ENCODE results near the gene KLHL33. TPM values are rescaled to one million over a fixed set of nuclear protein-coding genes. Genes with fewer than 3 reads are reported as not detected.

The KLHL33 gene
- total RNA-seq, 1 experiment from 2014 or later = not detected

- TF ChIP-seq CTCF (IDR thresholded peaks at IDR 0.05) (no peak), SIN3A (IDR thresholded peaks at IDR 0.05; ENCODE audit: borderline replicate concordance, insufficient read depth, low read depth, low read length) (no peak), TCF7L2 (IDR thresholded peaks at IDR 0.05; ENCODE audit: low read depth, low read length) (no peak), POLR2AphosphoS5 (IDR thresholded peaks at IDR 0.05; ENCODE audit: low read depth, low read length) (no peak), REST (IDR thresholded peaks at IDR 0.05; ENCODE audit: insufficient read depth in 1 of 2, low read depth in 2 of 2, low read length in 1 of 2) (no peak)
- no peak for ATAC-seq
- no TSS peak for BruUV-seq (replicated peaks)
- Histone ChIP-seq H3K4me1 (ENCODE audit: control insufficient read depth, insufficient read depth, low read length) (peaks cover 4% of the 10 kb centered on the region), H3K36me3 (ENCODE audit: control insufficient read depth, insufficient read depth, low read length) (no peaks in the 10 kb centered on the region), H3K9me3 (ENCODE audit: control insufficient read depth, insufficient read depth, low read depth, low read length) (no peaks in the 10 kb centered on the region), H3K27ac (ENCODE audit: low read length) (no peak overlapping the region), H3K27me3 (ENCODE audit: control insufficient read depth, insufficient read depth, low read length) (no peaks in the 10 kb centered on the region), H3K4me3 (ENCODE audit: low read depth in 2 of 2, low read length in 2 of 2) (no peak overlapping the region)
- no peak for DNase-seq (ENCODE audit: low read depth, low spot score)
- in situ Hi-C loops (cut with HindIII; ENCODE audit: low pct_unique_long_range_greater_than_20kb, low sequenced_read_pairs) (no loop called here), intact Hi-C loops (cut with micrococcal nuclease; ENCODE audit: unreplicated experiment) (no loop called here)
- CTCF ChIA-PET = no interaction called here
- POLR2A ChIA-PET = no interaction called here
These were observed 17.5 kb downstream of the KLHL33 start for GRCh38 chr14:20418501-20418909.

- CTCF ChIA-PET = no interaction called here
- Histone ChIP-seq H3K9me3 (ENCODE audit: control insufficient read depth, insufficient read depth, low read depth, low read length) (no peaks in the 10 kb centered on the region), H3K27ac (ENCODE audit: low read length) (no peak overlapping the region), H3K4me1 (ENCODE audit: control insufficient read depth, insufficient read depth, low read length) (peaks cover 4% of the 10 kb centered on the region), H3K27me3 (ENCODE audit: control insufficient read depth, insufficient read depth, low read length) (no peaks in the 10 kb centered on the region), H3K36me3 (ENCODE audit: control insufficient read depth, insufficient read depth, low read length) (no peaks in the 10 kb centered on the region; the same call in 1 of the 2 replicates), H3K4me3 (ENCODE audit: low read depth in 2 of 2, low read length in 2 of 2) (no peak overlapping the region)
- POLR2A ChIA-PET = no interaction called here
- in situ Hi-C loops (cut with HindIII; ENCODE audit: low pct_unique_long_range_greater_than_20kb, low sequenced_read_pairs) (no loop called here), intact Hi-C loops (cut with micrococcal nuclease; ENCODE audit: unreplicated experiment) (no loop called here)
- no peak for DNase-seq (ENCODE audit: low read depth, low spot score)
- BruUV-seq (replicated peaks) = no TSS peak
- no peak for ATAC-seq
- TF ChIP-seq TCF7L2 (IDR thresholded peaks at IDR 0.05; ENCODE audit: low read depth, low read length) = no peak
- TF ChIP-seq POLR2AphosphoS5 (IDR thresholded peaks at IDR 0.05; ENCODE audit: low read depth, low read length) = no peak
- TF ChIP-seq CTCF (IDR thresholded peaks at IDR 0.05) = no peak
- no peak for TF ChIP-seq REST (IDR thresholded peaks at IDR 0.05; ENCODE audit: insufficient read depth in 1 of 2, low read depth in 2 of 2, low read length in 1 of 2)
- no peak for TF ChIP-seq SIN3A (IDR thresholded peaks at IDR 0.05; ENCODE audit: borderline replicate concordance, insufficient read depth, low read depth, low read length)
These were observed 18.4 kb downstream of the KLHL33 start for GRCh38 chr14:20417250-20418186.

Measured in Panc1 (cell line).